NB4 (cell line): ENCODE measurements around the gene DHDH.

Experiments
- DNase-seq: peaks from one replicate; pipeline ENCODE4 v3.0.0; 2010; ENCODE audit warnings: low read depth
- H3K4me3 ChIP-seq: one replicate; pipeline ENCODE4 v1.5.1; 2011; ENCODE audit warnings: mild to moderate bottlenecking, low read depth, low read length, moderate library complexity
- CTCF ChIP-seq: IDR thresholded peaks from one replicate; pipeline ENCODE4 v1.5.1; 2012; ENCODE audit warnings: low read depth, low read length
- MAX ChIP-seq: IDR thresholded peaks from 2 replicates; pipeline ENCODE4 v1.6.1; 2011; ENCODE audit warnings: low read depth, low read length
- MYC ChIP-seq: IDR thresholded peaks from 2 replicates; pipeline ENCODE4 v1.6.1; 2011; ENCODE audit warnings: low read depth, low read length
- POLR2A ChIP-seq: IDR thresholded peaks from 2 replicates; pipeline ENCODE4 v1.6.1; 2011; ENCODE audit warnings: mild to moderate bottlenecking; ENCODE audit not compliant: insufficient read length; ENCODE audit errors: extremely low read depth

DHDH gene

GRCh38 chr19:48988860-48989259, 55.4 kb downstream of the DHDH start:
- DNase-seq, result no peak
- TF ChIP-seq MYC (no peak), CTCF (no peak), POLR2A (no peak), MAX (no peak)
- H3K4me3 ChIP-seq, result no peak overlapping the region

GRCh38 chr19:48989701-48990291, 56.3 kb downstream of the DHDH start:
- TF ChIP-seq POLR2A (no peak), MYC (no peak), CTCF (no peak), MAX (no peak)
- no peak for DNase-seq
- H3K4me3 ChIP-seq, result no peak overlapping the region

- TF ChIP-seq MAX (no peak), MYC (no peak), CTCF (no peak), POLR2A (no peak)
- no peak overlapping the region for H3K4me3 ChIP-seq
- DNase-seq, result no peak
These were observed 56.9 kb downstream of the DHDH start for GRCh38 chr19:48990400-48990799.

- H3K4me3 ChIP-seq, result no peak overlapping the region
- no peak for TF ChIP-seq CTCF
- no peak for TF ChIP-seq MAX
- TF ChIP-seq MYC, result no peak
- DNase-seq, result no peak
These were observed 57.6 kb downstream of the DHDH start for GRCh38 chr19:48991011-48991609.

GRCh38 chr19:48991873-48992580, 58.5 kb downstream of the DHDH start:
- TF ChIP-seq MYC (no peak), MAX (no peak), CTCF (no peak), POLR2A (no peak)
- DNase-seq, result peak; percentile 62
- peak overlapping the region; percentile 92 for H3K4me3 ChIP-seq
